Motor neuron (in vitro differentiated cells): ENCODE results near the gene E2F1. TPM values are rescaled to one million over a fixed set of nuclear protein-coding genes. Genes with fewer than 3 reads are reported as not detected.

ENCODE experiments used
- total RNA-seq, 8 experiments: library from RNA; unstranded; fragments of 300-600 nt; gene quantifications; 2 replicates each; pipeline versions ENCODE4 v1.2.3 to v1.2.4, GENCODE V29; 2022

E2F1 gene
- total RNA-seq, 8 experiments from 2014 or later, result 0.86 to 31.2 (median 2.2) TPM

Other genes with a start within 250 kb of the E2F1 start
- 10 to 100 TPM in 1 of 8 experiments, 1 to 10 TPM in 7; 3.3 to 14.4 (median 4.8) TPM for gene SNTA1, start 242.6 kb downstream of the E2F1 start, total RNA-seq
- gene CBFA2T2, start 196.3 kb downstream of the E2F1 start, total RNA-seq, result 10 to 100 TPM in 7 of 8 experiments, 1 to 10 TPM in 1; 4.1 to 24.5 (median 12.5) TPM
- 1 to 10 TPM in 5 of 8 experiments, under 1 TPM in 3; 0.79 to 3.2 (median 1.3) TPM for gene C20orf144, start 24.1 kb downstream of the E2F1 start, total RNA-seq
- gene ACTL10, start 19.4 kb downstream of the E2F1 start, total RNA-seq, result 1 to 10 TPM in 6 of 8 experiments, under 1 TPM in 2; 0.36 to 4.4 (median 1.6) TPM
- 10 to 100 TPM; 17.4 to 53.7 (median 25.9) TPM for gene NECAB3, start 12.0 kb downstream of the E2F1 start, total RNA-seq
- gene PXMP4, start 33.9 kb upstream of the E2F1 start, total RNA-seq, result 1 to 10 TPM in 7 of 8 experiments, under 1 TPM in 1; 0.54 to 6.7 (median 2.3) TPM
- gene ZNF341, start 45.6 kb upstream of the E2F1 start, total RNA-seq, result 1 to 10 TPM in 6 of 8 experiments, under 1 TPM in 2; 0.87 to 3.3 (median 1.2) TPM
- 10 to 100 TPM; 30.3 to 74.5 (median 54.4) TPM for gene CHMP4B, start 125.0 kb upstream of the E2F1 start, total RNA-seq